ENCODE measurements around the gene GMFB. TPM values are rescaled to one million over a fixed set of nuclear protein-coding genes. Genes with fewer than 3 reads are reported as not detected.

Gene GMFB
- total RNA-seq, 1 donor from 2014 or later = 38.0 TPM

DNA sequence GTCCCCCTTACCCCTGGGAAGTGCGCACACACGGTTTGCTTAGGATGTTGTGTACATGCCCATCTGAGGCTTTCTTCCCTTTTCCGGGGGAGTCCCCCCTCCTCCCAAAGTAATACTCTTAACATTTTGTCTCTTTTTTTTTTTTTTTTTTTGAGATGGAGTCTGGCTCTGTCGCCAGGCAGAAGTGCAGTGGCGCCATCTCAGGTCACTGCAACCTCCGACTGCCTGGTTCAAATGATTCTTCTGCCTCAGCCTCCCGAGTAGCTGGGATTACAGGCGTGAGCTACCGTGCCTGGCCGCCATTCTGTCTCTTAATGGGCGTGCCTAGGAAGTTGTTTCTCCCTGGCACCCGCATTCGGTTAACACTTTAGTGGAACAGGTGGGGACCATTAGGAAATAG is 4.5 kb upstream of the GMFB start:
- intact Hi-C loops (cut with micrococcal nuclease) = no loop called here

- intact Hi-C loops (cut with micrococcal nuclease) = no loop called here
Measured at GRCh38 chr14:54490445-54491175, 1.8 kb upstream of the GMFB start.

DNA sequence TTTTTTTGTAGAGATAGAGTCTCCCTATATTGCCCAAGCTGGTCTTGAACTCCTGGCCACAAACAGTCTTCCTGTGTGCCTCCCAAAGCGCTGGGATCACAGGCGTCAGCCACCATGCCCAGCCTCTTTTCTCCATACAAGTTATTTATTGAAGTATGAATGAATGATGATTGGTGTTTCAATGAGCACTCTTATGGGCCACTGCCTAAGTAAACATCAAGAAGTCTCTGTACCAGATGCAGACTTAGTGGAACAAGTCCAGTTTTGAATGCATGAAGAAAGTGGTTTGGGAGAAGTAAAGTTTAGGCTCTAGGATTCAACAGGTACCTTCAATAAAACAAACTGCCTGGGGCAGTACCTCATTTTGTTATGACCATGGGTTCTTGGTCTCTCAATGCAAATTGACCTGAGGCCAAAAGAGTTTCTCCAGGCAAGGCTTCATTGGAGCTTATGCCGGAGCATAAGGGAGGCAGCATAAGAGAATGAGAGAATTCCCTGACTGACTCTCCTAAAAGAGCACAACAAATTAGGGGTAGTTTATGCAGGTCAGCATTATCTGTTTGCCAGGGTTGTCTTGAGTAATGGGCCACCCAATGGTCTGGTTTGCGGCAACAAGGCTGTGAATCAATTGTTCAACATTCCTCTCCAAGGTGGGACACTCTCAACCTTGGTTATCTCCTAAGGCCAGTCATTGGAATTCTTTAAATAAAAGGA is 1.1 kb upstream of the GMFB start:
- intact Hi-C loops (cut with micrococcal nuclease) = loop anchor here (5.0 kb wide), 2 partner anchors 282 to 537 kb away; partner anchors contain the start of genes SOCS4 and WDHD1

DNA sequence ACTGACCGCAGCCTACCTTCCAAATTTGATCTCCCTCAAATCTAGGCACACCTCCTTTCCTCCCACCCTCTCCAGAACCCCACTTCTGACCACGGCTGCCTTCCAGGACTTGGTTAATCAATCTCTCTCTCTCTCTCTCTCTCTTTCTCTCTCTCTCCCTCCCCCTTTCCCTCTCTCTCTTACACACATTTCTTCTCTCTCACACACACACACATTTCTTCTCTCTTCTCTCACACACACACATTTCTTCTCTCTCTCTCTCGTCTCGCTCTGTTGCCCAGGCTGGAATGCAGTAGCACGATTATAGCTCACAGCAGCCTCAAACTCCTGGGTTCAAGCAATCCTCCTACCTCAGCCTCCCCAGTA is 521 bp upstream of the GMFB start:
- intact Hi-C loops (cut with micrococcal nuclease) = loop anchor here (5.0 kb wide), 2 partner anchors 283 to 538 kb away; partner anchors contain the start of genes SOCS4 and WDHD1

- intact Hi-C loops (cut with micrococcal nuclease) = loop anchor here (1.0 to 5.0 kb wide), 5 partner anchors 21 to 539 kb away; partner anchors contain the start of genes CGRRF1, CNIH1, SOCS4 and WDHD1
Measured at GRCh38 chr14:54488318-54488645, 498 bp downstream of the GMFB start.

- intact Hi-C loops (cut with micrococcal nuclease) = loop anchor here (1.0 to 5.0 kb wide), 5 partner anchors 22 to 540 kb away; partner anchors contain the start of genes CGRRF1, CNIH1, SOCS4 and WDHD1
Measured at GRCh38 chr14:54487771-54488170, 1.0 kb downstream of the GMFB start.

- intact Hi-C loops (cut with micrococcal nuclease) = loop anchor here (5.0 kb wide), 2 partner anchors 286 to 541 kb away; partner anchors contain the start of genes SOCS4 and WDHD1
Measured at GRCh38 chr14:54486685-54487084, 2.1 kb downstream of the GMFB start.

DNA sequence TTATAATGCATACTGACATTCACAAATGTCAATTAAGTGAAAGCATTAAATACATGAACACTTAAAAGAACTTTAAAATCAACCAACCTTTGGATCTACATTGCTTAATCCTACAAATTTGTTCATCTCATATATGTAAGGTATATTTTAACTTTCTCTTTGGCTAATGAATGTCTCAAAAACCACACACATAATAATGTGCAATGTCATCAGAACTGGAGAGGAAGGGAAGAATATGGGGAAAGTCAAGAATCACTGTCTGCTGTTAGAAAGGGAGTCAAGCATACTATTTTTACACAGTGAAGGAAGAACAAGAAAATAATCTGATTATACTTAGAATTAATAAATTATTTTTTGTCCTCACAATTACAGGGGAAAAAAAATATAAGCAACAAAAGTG is 4.9 kb downstream of the GMFB start:
- intact Hi-C loops (cut with micrococcal nuclease) = no loop called here

DNA sequence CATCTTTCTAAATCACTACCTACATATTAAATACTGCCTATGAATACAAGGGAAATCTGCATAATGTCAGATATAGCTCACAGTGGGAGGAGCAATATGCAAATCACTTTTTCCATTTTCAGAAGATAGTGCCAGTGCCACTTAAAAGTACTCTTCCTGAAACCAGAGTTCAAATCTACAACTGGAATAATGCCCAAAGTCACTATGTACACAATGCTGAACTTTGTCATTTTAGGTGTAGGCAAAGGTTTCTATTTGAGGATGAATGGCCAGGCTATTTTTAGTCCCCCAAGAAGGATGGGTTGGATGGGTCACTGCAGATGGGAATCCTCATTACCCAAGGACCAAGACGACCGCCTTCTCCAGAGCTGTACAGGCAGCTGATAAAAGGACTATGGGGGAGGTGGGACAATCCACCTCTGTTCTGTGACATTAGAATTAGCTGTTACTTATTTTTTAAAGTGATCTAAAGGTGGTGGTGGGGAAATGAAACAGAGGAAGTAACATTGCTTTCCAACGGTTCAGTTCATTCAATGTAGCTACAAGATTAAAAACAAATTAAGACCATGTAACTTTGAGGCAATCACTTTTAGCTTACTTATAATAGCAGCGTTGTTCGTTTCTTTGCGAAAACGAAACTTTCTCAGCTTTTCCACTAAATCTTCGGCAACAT is 5.6 kb downstream of the GMFB start:
- intact Hi-C loops (cut with micrococcal nuclease) = no loop called here

DNA sequence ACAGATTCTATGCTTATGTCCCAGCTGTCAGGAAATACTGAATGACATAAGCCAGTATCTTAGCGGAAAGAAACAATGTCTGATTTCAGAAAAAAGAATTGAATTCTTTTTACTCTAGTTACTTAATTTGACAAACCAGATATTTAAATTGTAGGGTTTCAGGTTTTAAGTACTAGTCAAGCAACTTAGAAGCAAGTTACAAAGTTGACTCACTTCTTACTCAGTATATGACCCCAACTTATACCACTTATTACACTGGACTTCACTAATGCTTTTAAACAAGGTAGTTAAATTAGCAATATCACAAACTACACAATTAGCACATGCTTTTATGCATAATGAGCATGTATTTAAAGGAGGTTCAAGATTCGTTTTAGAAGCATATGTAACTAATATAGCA is 7.1 kb downstream of the GMFB start:
- intact Hi-C loops (cut with micrococcal nuclease) = no loop called here

GRCh38 chr14:54480830-54481562 is 7.8 kb downstream of the GMFB start:
- intact Hi-C loops (cut with micrococcal nuclease) = no loop called here

DNA sequence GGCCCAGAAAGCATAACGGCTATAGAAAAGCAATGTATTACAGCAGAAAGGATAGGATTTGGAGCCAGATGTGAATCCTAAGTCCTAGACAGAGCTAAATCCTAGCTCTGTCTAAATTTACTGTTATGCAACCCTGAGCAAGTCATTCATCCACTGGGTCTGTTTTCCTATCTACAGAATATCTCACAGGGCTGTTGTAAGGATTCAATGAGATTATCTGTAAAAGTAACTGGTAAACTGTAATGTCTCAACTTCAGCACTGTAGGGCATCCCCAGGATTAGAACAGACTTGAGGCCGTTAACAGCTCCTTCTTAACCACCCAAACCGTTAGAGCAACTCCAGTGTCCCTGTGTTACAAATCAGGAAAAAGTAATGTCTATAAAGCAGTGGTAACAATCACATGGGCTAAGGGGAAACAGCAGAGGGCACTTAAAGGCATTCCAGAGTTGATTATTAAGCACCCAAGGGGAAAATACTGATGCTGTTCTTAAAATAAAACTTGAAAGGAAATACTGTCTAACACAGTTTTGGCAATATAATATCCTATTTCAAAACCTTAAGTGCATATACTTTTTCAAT is 10.1 kb downstream of the GMFB start:
- intact Hi-C loops (cut with micrococcal nuclease) = no loop called here

GRCh38 chr14:54475911-54476310 is 12.9 kb downstream of the GMFB start:
- intact Hi-C loops (cut with micrococcal nuclease) = no loop called here

GRCh38 chr14:54475187-54475899 is 13.4 kb downstream of the GMFB start:
- intact Hi-C loops (cut with micrococcal nuclease) = no loop called here

- intact Hi-C loops (cut with micrococcal nuclease) = no loop called here
Measured at GRCh38 chr14:54474232-54474793, 14.5 kb downstream of the GMFB start.

- intact Hi-C loops (cut with micrococcal nuclease) = no loop called here
Measured at GRCh38 chr14:54472315-54472714, 16.5 kb downstream of the GMFB start.

DNA sequence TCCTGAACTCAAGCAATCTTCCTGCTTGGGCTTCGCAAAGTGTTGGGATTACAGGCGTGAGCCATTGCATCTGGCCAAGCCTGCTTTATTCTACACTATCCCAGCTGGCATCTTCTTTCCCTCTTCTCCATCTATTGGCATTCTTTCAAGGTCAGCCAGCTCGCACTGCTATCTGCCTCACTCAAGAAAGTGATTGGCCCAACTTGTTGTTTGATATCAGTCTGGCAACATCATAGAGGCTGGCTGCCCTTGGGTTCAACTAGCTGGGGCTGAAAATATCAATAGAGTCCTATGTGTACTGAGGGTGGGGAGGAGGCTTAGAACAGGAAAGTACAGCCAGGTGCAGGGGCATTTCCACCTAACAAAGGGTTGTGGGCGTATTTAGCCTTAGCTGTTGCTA is 17.1 kb downstream of the GMFB start:
- intact Hi-C loops (cut with micrococcal nuclease) = no loop called here

DNA sequence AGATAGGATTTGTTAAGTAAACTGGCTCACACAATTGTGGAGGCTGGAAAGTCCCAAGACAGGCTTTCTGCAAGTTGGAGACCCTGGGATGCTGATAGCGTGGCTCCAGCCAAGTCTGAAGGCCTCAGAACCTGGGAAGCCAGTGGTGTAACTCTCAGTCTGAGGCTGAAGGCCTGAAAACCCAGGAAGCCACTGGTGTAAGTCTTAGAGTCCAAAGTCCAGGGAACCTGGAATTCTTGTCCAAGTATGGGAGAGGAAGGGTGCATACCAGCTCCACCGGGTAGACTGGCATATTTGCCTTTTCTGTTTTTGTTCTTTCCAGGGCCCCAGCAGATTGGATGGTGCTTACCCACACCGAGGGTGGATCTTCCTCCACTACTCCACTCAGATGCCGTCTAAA is 18.1 kb downstream of the GMFB start:
- intact Hi-C loops (cut with micrococcal nuclease) = no loop called here

- intact Hi-C loops (cut with micrococcal nuclease) = no loop called here
Measured at GRCh38 chr14:54467280-54467679, 21.5 kb downstream of the GMFB start.

GRCh38 chr14:54465654-54466053 is 23.1 kb downstream of the GMFB start:
- intact Hi-C loops (cut with micrococcal nuclease) = no loop called here

Measured in T-helper 2 cell treated with Interferon-gamma antibody and Interleukin-4, amounts not matched to agents 100 ng/mL and 5 ng/mL, for 36 hours (primary cell).